DOHH2 (cell line): ENCODE results near the gene TMEM259.

Experiments
- H3F3A ChIP-seq: fragments of 200-600 bp; sonication (generic), shearing (Covaris generic); 2 replicates; pipeline ENCODE4 v1.6.0; 2016; ENCODE audit warnings: antibody characterized with exemption, mild to moderate bottlenecking; ENCODE audit not compliant: control insufficient read depth, insufficient read depth
- H3K27ac ChIP-seq: fragments of 200-600 bp; sonication (generic); 2 replicates; pipeline ENCODE4 v1.5.1; 2014; ENCODE audit warnings: low read depth, mild to moderate bottlenecking, low read length, moderate library complexity
- H3K27me3 ChIP-seq: fragments of 200-600 bp; sonication (generic); 2 replicates; pipeline ENCODE4 v1.6.1; 2014; ENCODE audit warnings: mild to moderate bottlenecking, low read length, mixed read lengths; ENCODE audit not compliant: control insufficient read depth
- H3K36me3 ChIP-seq: fragments of 200-600 bp; sonication (generic); 2 replicates; pipeline ENCODE4 v1.6.1; 2014; ENCODE audit warnings: mild to moderate bottlenecking, low read length, moderate library complexity, mixed read lengths; ENCODE audit not compliant: control insufficient read depth
- H3K4me1 ChIP-seq: fragments of 200-600 bp; sonication (generic); 2 replicates; pipeline ENCODE4 v1.6.1; 2014; ENCODE audit warnings: mild to moderate bottlenecking, low read length, mixed read lengths; ENCODE audit not compliant: control insufficient read depth
- H3K4me2 ChIP-seq: fragments of 200-600 bp; sonication (generic); 2 replicates; pipeline ENCODE4 v1.6.0; 2014; ENCODE audit warnings: mild to moderate bottlenecking, low read length, moderate library complexity
- H3K4me3 ChIP-seq: fragments of 200-600 bp; sonication (generic); 2 replicates; pipeline ENCODE4 v1.5.1; 2014; ENCODE audit warnings: mild to moderate bottlenecking, low read length, mixed read lengths
- H3K79me2 ChIP-seq: fragments of 200-600 bp; sonication (generic); 2 replicates; pipeline ENCODE4 v1.6.1; 2014; ENCODE audit warnings: mild to moderate bottlenecking, low read length, mixed read lengths; ENCODE audit not compliant: control insufficient read depth
- H3K9me2 ChIP-seq: fragments of 200-600 bp; sonication (generic); replicated peaks from 2 replicates; pipeline ENCODE4 v1.6.1; 2014; ENCODE audit warnings: mild to moderate bottlenecking, low read length, mixed read lengths; ENCODE audit not compliant: control insufficient read depth
- H3K9me3 ChIP-seq: fragments of 200-600 bp; sonication (generic); 2 replicates; pipeline ENCODE4 v1.6.1; 2014; ENCODE audit warnings: antibody characterized with exemption, low read length, mixed read lengths; ENCODE audit not compliant: control insufficient read depth, insufficient read depth
- H4K20me1 ChIP-seq: fragments of 200-600 bp; sonication (generic); 2 replicates; pipeline ENCODE4 v1.6.0; 2014; ENCODE audit warnings: low read depth, mild to moderate bottlenecking, antibody characterized with exemption, low read length, moderate library complexity; ENCODE audit not compliant: control insufficient read depth, insufficient read depth
- EZH2phosphoT487 ChIP-seq: fragments of 200-600 bp; sonication (generic); IDR thresholded peaks from 2 replicates; pipeline ENCODE4 v1.6.1; 2017; ENCODE audit warnings: borderline replicate concordance, mild to moderate bottlenecking, antibody characterized with exemption, low read length, moderate library complexity, mixed read lengths
- TF ChIP-seq, protein P1 (sequence below): fragments of 200-600 bp; sonication (generic); IDR thresholded peaks from one replicate; pipeline ENCODE4 v1.5.1; 2014; ENCODE audit warnings: antibody characterized with exemption, mild to moderate bottlenecking, low read depth, low read length; ENCODE audit not compliant: poor library complexity, severe bottlenecking

The TMEM259 gene

DNA sequence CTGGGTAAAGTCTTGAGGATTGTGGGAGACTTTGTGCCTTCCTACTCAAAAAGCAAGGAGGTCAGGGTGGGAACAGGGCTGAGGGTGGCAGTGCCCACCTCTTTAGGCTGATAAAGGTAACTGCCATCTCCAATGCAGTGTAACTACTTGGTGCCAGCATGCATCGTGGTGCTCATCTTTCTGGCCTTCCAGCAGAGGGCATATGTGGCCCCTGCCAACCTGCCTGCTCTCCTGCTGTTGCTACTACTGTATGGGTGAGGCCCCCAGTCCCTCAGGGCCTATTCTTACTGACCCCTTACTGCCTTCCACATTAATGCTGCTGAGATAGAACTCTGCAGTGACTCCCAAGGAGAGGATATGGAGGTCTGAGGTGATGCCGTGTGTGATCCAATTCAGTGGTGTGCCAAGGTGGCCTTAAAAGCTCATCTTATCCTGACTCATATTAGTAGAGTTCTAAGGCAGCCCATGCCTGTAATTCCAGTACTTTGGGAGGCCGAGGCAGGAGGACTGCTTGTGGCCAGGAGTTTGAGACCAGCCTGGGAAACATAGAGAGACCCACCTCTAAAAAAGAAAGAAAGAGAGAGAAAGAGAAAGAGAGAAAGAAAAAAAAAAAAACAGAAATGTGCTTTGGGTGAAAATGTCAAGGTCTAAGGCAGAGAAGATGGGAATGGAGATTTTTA, 36.4 kb upstream of the TMEM259 start:
- H3K27me3 ChIP-seq, result no peaks in the 10 kb centered on the region
- H3F3A ChIP-seq, result no peaks in the 10 kb centered on the region
- no peaks in the 10 kb centered on the region for H4K20me1 ChIP-seq
- TF ChIP-seq, protein P1, sequence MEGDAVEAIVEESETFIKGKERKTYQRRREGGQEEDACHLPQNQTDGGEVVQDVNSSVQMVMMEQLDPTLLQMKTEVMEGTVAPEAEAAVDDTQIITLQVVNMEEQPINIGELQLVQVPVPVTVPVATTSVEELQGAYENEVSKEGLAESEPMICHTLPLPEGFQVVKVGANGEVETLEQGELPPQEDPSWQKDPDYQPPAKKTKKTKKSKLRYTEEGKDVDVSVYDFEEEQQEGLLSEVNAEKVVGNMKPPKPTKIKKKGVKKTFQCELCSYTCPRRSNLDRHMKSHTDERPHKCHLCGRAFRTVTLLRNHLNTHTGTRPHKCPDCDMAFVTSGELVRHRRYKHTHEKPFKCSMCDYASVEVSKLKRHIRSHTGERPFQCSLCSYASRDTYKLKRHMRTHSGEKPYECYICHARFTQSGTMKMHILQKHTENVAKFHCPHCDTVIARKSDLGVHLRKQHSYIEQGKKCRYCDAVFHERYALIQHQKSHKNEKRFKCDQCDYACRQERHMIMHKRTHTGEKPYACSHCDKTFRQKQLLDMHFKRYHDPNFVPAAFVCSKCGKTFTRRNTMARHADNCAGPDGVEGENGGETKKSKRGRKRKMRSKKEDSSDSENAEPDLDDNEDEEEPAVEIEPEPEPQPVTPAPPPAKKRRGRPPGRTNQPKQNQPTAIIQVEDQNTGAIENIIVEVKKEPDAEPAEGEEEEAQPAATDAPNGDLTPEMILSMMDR, result peak; percentile 62
- TF ChIP-seq EZH2phosphoT487, result no peak
- no peak overlapping the region for H3K27ac ChIP-seq
- no peak overlapping the region for H3K4me2 ChIP-seq
- H3K9me3 ChIP-seq, result no peaks in the 10 kb centered on the region
- no peak overlapping the region for H3K4me3 ChIP-seq
- H3K36me3 ChIP-seq, result peaks cover 19% of the 10 kb centered on the region
- peaks cover 10% of the 10 kb centered on the region; the same call in 1 of the 2 replicates for H3K4me1 ChIP-seq
- no peaks in the 10 kb centered on the region for H3K9me2 ChIP-seq
- H3K79me2 ChIP-seq, result no peaks in the 10 kb centered on the region

GRCh38 chr19:1055886-1056620, 35.1 kb upstream of the TMEM259 start:
- Histone ChIP-seq H3K79me2 (no peaks in the 10 kb centered on the region), H3K4me1 (peaks cover 10% of the 10 kb centered on the region; the same call in 1 of the 2 replicates), H3K36me3 (peaks cover 17% of the 10 kb centered on the region), H3K27ac (no peak overlapping the region), H3K4me2 (no peak overlapping the region), H3K4me3 (no peak overlapping the region), H3K27me3 (no peaks in the 10 kb centered on the region), H4K20me1 (no peaks in the 10 kb centered on the region), H3K9me3 (no peaks in the 10 kb centered on the region), H3F3A (no peaks in the 10 kb centered on the region), H3K9me2 (no peaks in the 10 kb centered on the region)
- no peak for TF ChIP-seq EZH2phosphoT487
- TF ChIP-seq, protein P1, result no peak

DNA sequence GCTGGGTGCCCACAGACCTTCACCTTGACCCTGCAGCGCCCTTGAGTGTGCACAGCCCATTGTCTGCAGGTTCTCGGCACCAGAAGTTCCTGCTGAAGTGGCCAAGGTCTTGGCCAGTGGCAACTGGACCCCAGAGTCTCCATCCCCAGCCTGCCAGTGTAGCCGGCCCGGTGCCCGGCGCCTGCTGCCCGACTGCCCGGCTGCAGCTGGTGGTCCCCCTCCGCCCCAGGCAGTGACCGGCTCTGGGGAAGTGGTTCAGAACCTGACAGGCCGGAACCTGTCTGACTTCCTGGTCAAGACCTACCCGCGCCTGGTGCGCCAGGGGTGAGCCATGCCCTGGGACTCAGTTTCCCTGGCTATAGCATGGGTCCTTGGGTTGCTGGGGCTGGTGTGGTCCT, 34.1 kb upstream of the TMEM259 start:
- Histone ChIP-seq H3K4me2 (no peak overlapping the region), H3K79me2 (no peaks in the 10 kb centered on the region), H3K9me3 (no peaks in the 10 kb centered on the region), H4K20me1 (no peaks in the 10 kb centered on the region), H3K9me2 (no peaks in the 10 kb centered on the region), H3K27ac (no peak overlapping the region), H3K4me3 (no peak overlapping the region), H3K27me3 (no peaks in the 10 kb centered on the region), H3F3A (no peaks in the 10 kb centered on the region), H3K36me3 (peaks cover 17% of the 10 kb centered on the region), H3K4me1 (peaks cover 10% of the 10 kb centered on the region; the same call in 1 of the 2 replicates)
- no peak for TF ChIP-seq EZH2phosphoT487
- TF ChIP-seq, protein P1, result no peak
